GM12891 (cell line): ENCODE data around the gene ZNF837.

Experiments used
- POLR2A ChIP-seq: IDR thresholded peaks from 2 replicates; pipeline ENCODE4 v1.6.1; 2011; ENCODE audit warnings: low read depth, low read length, control low read depth
- SPI1 ChIP-seq: IDR thresholded peaks from 2 replicates; pipeline ENCODE4 v1.6.1; 2011; ENCODE audit warnings: low read depth, low read length, control low read depth

DNA sequence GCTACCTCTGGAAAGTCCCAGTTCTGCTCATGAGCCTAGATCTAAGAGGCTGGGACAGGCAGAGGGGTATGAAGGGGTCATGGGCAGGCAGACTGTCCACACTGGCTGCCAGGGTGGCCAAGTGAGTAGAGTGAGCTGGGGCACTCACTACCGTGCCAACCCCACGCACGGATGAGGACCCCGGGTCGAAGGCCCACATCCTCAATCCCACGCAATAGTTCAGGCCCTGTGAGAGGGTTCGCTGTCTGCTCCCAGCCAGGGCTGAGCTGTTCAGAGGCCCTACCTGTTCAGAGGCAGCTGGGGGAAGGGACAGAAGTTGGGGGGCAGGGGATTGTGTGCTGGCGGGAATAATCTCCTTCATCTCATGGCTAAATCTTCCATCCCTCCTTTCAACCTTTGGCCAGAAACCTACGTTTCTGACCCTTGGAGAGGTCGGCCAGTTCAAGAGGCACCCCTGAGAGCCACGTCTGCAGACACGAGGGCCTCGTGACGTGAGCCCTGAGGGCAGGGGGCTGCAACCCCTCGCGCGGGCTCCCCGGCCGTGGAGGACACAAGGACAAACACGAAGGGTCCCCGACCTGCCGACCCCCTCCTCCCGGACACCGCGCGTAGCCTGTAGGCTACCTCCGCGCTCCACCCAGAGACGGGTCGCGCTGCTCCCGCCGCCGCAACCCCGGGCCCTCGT, 5.2 kb upstream of the ZNF837 start:
- TF ChIP-seq POLR2A (peak; percentile 62; the same call in 1 of the 2 replicates), SPI1 (peak; percentile 29; the same call in 1 of the 2 replicates)
